HepG2 (cell line): ENCODE measurements around the gene EFCAB11. TPM values are rescaled to one million over a fixed set of nuclear protein-coding genes. Genes with fewer than 3 reads are reported as not detected.

Experiments
- CERS6 ChIP-seq: sonication (generic); formaldehyde crosslinking; IDR thresholded peaks from 2 replicates; pipeline ENCODE4 v1.5.0; 2020; ENCODE audit warnings: missing genetic modification reagents
- DMAP1 ChIP-seq: IDR thresholded peaks from 2 replicates; pipeline ENCODE4 v1.6.1; 2016
- ETV6 ChIP-seq: sonication (generic); formaldehyde crosslinking; conservative IDR thresholded peaks from 2 replicates; pipeline ENCODE4 v1.4.0; 2020; ENCODE audit warnings: missing genetic modification reagents
- FOXO1 ChIP-seq: sonication (generic); formaldehyde crosslinking; IDR thresholded peaks from 2 replicates; pipeline ENCODE4 v1.4.0; 2020; ENCODE audit warnings: missing genetic modification reagents
- GABPB1 ChIP-seq: IDR thresholded peaks from 2 replicates; pipeline ENCODE4 v1.6.1; 2016; ENCODE audit warnings: mild to moderate bottlenecking, missing genetic modification reagents, moderate library complexity, missing compliant biosample characterization
- HDAC1 ChIP-seq: sonication (generic); formaldehyde crosslinking; IDR thresholded peaks from 2 replicates; pipeline ENCODE4 v1.5.1; 2020; ENCODE audit warnings: mild to moderate bottlenecking, missing genetic modification reagents
- KDM4B ChIP-seq: sonication (generic); formaldehyde crosslinking; IDR thresholded peaks from 2 replicates; pipeline ENCODE4 v1.4.0; 2020; ENCODE audit warnings: missing genetic modification reagents
- KLF6 ChIP-seq: IDR thresholded peaks from 2 replicates; pipeline ENCODE4 v1.8.0; 2016; ENCODE audit warnings: missing biosample characterization, missing genetic modification reagents
- SAFB2 ChIP-seq: sonication (generic); formaldehyde crosslinking; IDR thresholded peaks from 2 replicates; pipeline ENCODE4 v1.5.1; 2020; ENCODE audit warnings: missing genetic modification reagents, low read depth, mild to moderate bottlenecking, borderline replicate concordance
- XBP1 ChIP-seq: sonication (generic); formaldehyde crosslinking; IDR thresholded peaks from 2 replicates; pipeline ENCODE4 v1.5.0; 2020; ENCODE audit warnings: missing genetic modification reagents
- YEATS4 ChIP-seq: sonication (generic); formaldehyde crosslinking; IDR thresholded peaks from 2 replicates; pipeline ENCODE4 v1.4.0; 2020; ENCODE audit warnings: missing genetic modification reagents, borderline replicate concordance
- ZBTB1 ChIP-seq: sonication (generic); formaldehyde crosslinking; IDR thresholded peaks from 2 replicates; pipeline ENCODE4 v1.4.0; 2020; ENCODE audit warnings: missing genetic modification reagents, borderline replicate concordance
- ZBTB46 ChIP-seq: sonication (generic); formaldehyde crosslinking; IDR thresholded peaks from 2 replicates; pipeline ENCODE4 v1.4.0; 2020; ENCODE audit warnings: mild to moderate bottlenecking, missing genetic modification reagents, borderline replicate concordance
- ZFP82 ChIP-seq: sonication (generic); formaldehyde crosslinking; IDR thresholded peaks from 2 replicates; pipeline ENCODE4 v1.5.1; 2020; ENCODE audit warnings: mild to moderate bottlenecking, missing genetic modification reagents, borderline replicate concordance
- ZIK1 ChIP-seq: sonication (generic); formaldehyde crosslinking; IDR thresholded peaks from 2 replicates; pipeline ENCODE4 v1.5.0; 2020; ENCODE audit warnings: mild to moderate bottlenecking, low read depth, missing genetic modification reagents, borderline replicate concordance
- ZNF143 ChIP-seq: sonication (generic); formaldehyde crosslinking; IDR thresholded peaks from 2 replicates; pipeline ENCODE4 v1.4.0; 2020; ENCODE audit warnings: missing genetic modification reagents
- ZNF275 ChIP-seq: sonication (generic); formaldehyde crosslinking; IDR thresholded peaks from 2 replicates; pipeline ENCODE4 v1.8.0; 2022; ENCODE audit warnings: missing genetic modification reagents, mild to moderate bottlenecking, inconsistent platforms, borderline replicate concordance
- ZNF280B ChIP-seq: sonication (generic); formaldehyde crosslinking; IDR thresholded peaks from 2 replicates; pipeline ENCODE4 v1.5.0; 2020; ENCODE audit warnings: missing genetic modification reagents, mild to moderate bottlenecking, borderline replicate concordance
- ZNF335 ChIP-seq: sonication (generic); formaldehyde crosslinking; IDR thresholded peaks from 2 replicates; pipeline ENCODE4 v1.4.0; 2020; ENCODE audit warnings: missing genetic modification reagents
- ZNF337 ChIP-seq: sonication (generic); formaldehyde crosslinking; IDR thresholded peaks from 2 replicates; pipeline ENCODE4 v1.5.1; 2020; ENCODE audit warnings: missing genetic modification reagents, low read depth, mild to moderate bottlenecking, borderline replicate concordance
- ZNF589 ChIP-seq: sonication (generic); formaldehyde crosslinking; conservative IDR thresholded peaks from 2 replicates; pipeline ENCODE4 v1.8.0; 2022; ENCODE audit warnings: mild to moderate bottlenecking, moderate library complexity, missing genetic modification reagents
- ZNF652 ChIP-seq: IDR thresholded peaks from 2 replicates; pipeline ENCODE4 v1.6.1; 2016; ENCODE audit warnings: low read depth, borderline replicate concordance
- ZNF781 ChIP-seq: sonication (generic); formaldehyde crosslinking; IDR thresholded peaks from 2 replicates; pipeline ENCODE4 v1.5.1; 2020; ENCODE audit warnings: borderline replicate concordance, mild to moderate bottlenecking, missing genetic modification reagents; ENCODE audit errors: not compliant biosample characterization
- polyA plus RNA-seq, 8 experiments: library from polyadenylated mRNA; depleted of rRNA in 3 of 8; stranded (reverse) in 7 of 8; unstranded in 1 of 8; fragments of >200 nt; fragmentation: Illumina TruSeq in 4 of 8; extraction: Trizol in 4 of 8; gene quantifications; 2 replicates each; pipeline versions ENCODE4 v1.2.1 to v1.2.3, GENCODE V29; 2011 to 2016; ENCODE audit warnings: low read depth in 4 of 8, missing spikeins in 1 of 8, mixed read lengths in 1 of 8; ENCODE audit not compliant: insufficient read depth in 1 of 8
- total RNA-seq, 5 experiments: library from RNA; depleted of rRNA; stranded (reverse); fragments of >200 nt; fragmentation: Illumina TruSeq; extraction: Trizol; gene quantifications; 2 replicates each; pipeline ENCODE4 v1.2.3, GENCODE V29; 2016; ENCODE audit warnings: low read depth in 1 of 5

EFCAB11 gene
- total and polyA plus RNA-seq, 2 of the 13 experiments (the other 11 are each of a cell fraction or from before 2014, with no cell fraction given): 8.2 to 31.5 TPM

GRCh38 chr14:89955745-89956660 lies 1.5 kb upstream of the EFCAB11 start, which contains the start of gene TDP1 (continued):
- no peak; the same call in none of the 2 replicates for TF ChIP-seq ZNF275 (CRISPR knock-in tag)
- TF ChIP-seq CERS6 (CRISPR knock-in tag): no peak
- TF ChIP-seq ZNF280B: 0 out of 2 replicates have a peak, but pooled peaks have one; percentile 4
- TF ChIP-seq GABPB1: peak; percentile 92
- peak; percentile 89 for TF ChIP-seq ZIK1 (CRISPR knock-in tag)
- TF ChIP-seq ZNF337 (CRISPR knock-in tag): no peak
- TF ChIP-seq ZNF652 (CRISPR knock-in tag): peak; percentile 97
- peak; percentile 34 for TF ChIP-seq ZNF781 (CRISPR knock-in tag)
- peak; percentile 70 for TF ChIP-seq DMAP1 (CRISPR knock-in tag)
- no peak for TF ChIP-seq ZBTB1 (CRISPR knock-in tag)
- TF ChIP-seq SAFB2 (CRISPR knock-in tag): peak; percentile 75; the same call in 1 of the 2 replicates
- peak; percentile 28; the same call in 1 of the 2 replicates for TF ChIP-seq KLF6 (CRISPR knock-in tag)
- TF ChIP-seq ZNF589 (CRISPR knock-in tag): peak; percentile 42; the same call in 1 of the 2 replicates
- TF ChIP-seq ZNF335 (CRISPR knock-in tag): peak; percentile 53; the same call in 1 of the 2 replicates
- TF ChIP-seq ZNF143 (CRISPR knock-in tag): 0 out of 2 replicates have a peak, but pooled peaks have one; percentile 26
- 0 out of 2 replicates have a peak, but pooled peaks have one; percentile 32 for TF ChIP-seq ZFP82 (CRISPR knock-in tag)
- peak; percentile 75; the same call in 1 of the 2 replicates for TF ChIP-seq HDAC1 (CRISPR knock-in tag)
- peak; percentile 13; the same call in 1 of the 2 replicates for TF ChIP-seq XBP1 (CRISPR knock-in tag)
- no peak for TF ChIP-seq ZBTB46 (CRISPR knock-in tag)
- peak; percentile 86 for TF ChIP-seq FOXO1 (CRISPR knock-in tag)
- 0 out of 2 replicates have a peak, but pooled peaks have one; percentile 24 for TF ChIP-seq KDM4B
- 0 out of 2 replicates have a peak, but pooled peaks have one; percentile 43 for TF ChIP-seq ETV6
- peak; percentile 89 for TF ChIP-seq YEATS4 (CRISPR knock-in tag)
